SK-N-SH treated with all-trans-retinoic acid at 6 μM for 48 hours (cell line): ENCODE results near the gene BOK.

ENCODE experiments used
- CSDC2 ChIP-seq: fragments of 250-450 bp; sonication (Bioruptor Pico); IDR thresholded peaks from 2 replicates; pipeline ENCODE4 v1.5.0; 2020; ENCODE audit warnings: mild to moderate bottlenecking, moderate library complexity
- OSR1 ChIP-seq: fragments of 250-450 bp; sonication (Bioruptor Pico); IDR thresholded peaks from 2 replicates; pipeline ENCODE4 v1.8.0; 2022; ENCODE audit warnings: moderate library complexity, mild to moderate bottlenecking, inconsistent platforms
- RARB ChIP-seq: fragments of 250-450 bp; sonication (Bioruptor Pico); IDR thresholded peaks from 2 replicates; pipeline ENCODE4 v1.8.0; 2021; ENCODE audit warnings: mild to moderate bottlenecking, moderate library complexity
- ZC3H10 ChIP-seq: fragments of 250-450 bp; sonication (Bioruptor Pico); IDR thresholded peaks from 2 replicates; pipeline ENCODE4 v1.5.1; 2021; ENCODE audit warnings: mild to moderate bottlenecking, moderate library complexity
- ZNF565 ChIP-seq: fragments of 450-650 bp; formaldehyde crosslinking; conservative IDR thresholded peaks from 2 replicates; pipeline ENCODE4 v1.5.0; 2020; ENCODE audit warnings: low read depth, mild to moderate bottlenecking, moderate library complexity
- ZNF70 ChIP-seq: fragments of 450-650 bp; formaldehyde crosslinking; IDR thresholded peaks from 2 replicates; pipeline ENCODE4 v1.5.0; 2020; ENCODE audit warnings: mild to moderate bottlenecking, moderate library complexity
- TF ChIP-seq, protein P1 (sequence below): fragments of 250-450 bp; sonication (Bioruptor Pico); IDR thresholded peaks from 2 replicates; pipeline ENCODE4 v1.8.0; 2020; ENCODE audit warnings: mild to moderate bottlenecking, moderate library complexity, borderline replicate concordance
- TF ChIP-seq, protein P2 (sequence below): fragments of 250-450 bp; sonication (Bioruptor Pico); IDR thresholded peaks from 2 replicates; pipeline ENCODE4 v1.5.1; 2021; ENCODE audit warnings: mild to moderate bottlenecking, moderate library complexity
- TF ChIP-seq, protein P3 (sequence below): fragments of 250-450 bp; sonication (Bioruptor Pico); IDR thresholded peaks from 2 replicates; pipeline ENCODE4 v1.5.1; 2020; ENCODE audit warnings: low read depth, mild to moderate bottlenecking, moderate library complexity

DNA sequence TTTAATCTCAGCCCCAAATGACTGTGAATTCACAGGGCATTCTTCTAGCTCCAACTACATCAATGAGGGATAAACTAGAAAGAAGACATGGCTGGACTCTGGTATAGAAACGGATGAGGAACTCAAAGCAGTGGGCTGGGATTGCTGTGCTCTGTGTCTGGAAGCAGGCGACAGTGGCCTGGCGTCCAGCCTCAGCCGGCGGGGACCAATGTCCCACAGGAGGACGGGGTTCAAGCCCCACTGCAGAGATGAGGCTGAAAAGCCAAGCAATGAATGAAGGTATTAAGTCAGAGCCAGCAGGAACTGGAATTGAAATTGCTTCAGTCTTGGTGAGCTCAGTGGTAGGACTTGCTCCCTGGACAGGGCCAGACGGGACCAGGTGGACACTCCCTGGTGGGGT, 24.3 kb upstream of the BOK start:
- TF ChIP-seq RARB (CRISPR knock-in tag) (no peak), ZNF565 (CRISPR knock-in tag) (no peak), CSDC2 (CRISPR knock-in tag) (no peak), ZC3H10 (CRISPR knock-in tag) (no peak), ZNF70 (no peak), OSR1 (CRISPR knock-in tag) (no peak)
- TF ChIP-seq, protein P1, sequence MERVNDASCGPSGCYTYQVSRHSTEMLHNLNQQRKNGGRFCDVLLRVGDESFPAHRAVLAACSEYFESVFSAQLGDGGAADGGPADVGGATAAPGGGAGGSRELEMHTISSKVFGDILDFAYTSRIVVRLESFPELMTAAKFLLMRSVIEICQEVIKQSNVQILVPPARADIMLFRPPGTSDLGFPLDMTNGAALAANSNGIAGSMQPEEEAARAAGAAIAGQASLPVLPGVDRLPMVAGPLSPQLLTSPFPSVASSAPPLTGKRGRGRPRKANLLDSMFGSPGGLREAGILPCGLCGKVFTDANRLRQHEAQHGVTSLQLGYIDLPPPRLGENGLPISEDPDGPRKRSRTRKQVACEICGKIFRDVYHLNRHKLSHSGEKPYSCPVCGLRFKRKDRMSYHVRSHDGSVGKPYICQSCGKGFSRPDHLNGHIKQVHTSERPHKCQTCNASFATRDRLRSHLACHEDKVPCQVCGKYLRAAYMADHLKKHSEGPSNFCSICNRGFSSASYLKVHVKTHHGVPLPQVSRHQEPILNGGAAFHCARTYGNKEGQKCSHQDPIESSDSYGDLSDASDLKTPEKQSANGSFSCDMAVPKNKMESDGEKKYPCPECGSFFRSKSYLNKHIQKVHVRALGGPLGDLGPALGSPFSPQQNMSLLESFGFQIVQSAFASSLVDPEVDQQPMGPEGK = no peak
- TF ChIP-seq, protein P2, sequence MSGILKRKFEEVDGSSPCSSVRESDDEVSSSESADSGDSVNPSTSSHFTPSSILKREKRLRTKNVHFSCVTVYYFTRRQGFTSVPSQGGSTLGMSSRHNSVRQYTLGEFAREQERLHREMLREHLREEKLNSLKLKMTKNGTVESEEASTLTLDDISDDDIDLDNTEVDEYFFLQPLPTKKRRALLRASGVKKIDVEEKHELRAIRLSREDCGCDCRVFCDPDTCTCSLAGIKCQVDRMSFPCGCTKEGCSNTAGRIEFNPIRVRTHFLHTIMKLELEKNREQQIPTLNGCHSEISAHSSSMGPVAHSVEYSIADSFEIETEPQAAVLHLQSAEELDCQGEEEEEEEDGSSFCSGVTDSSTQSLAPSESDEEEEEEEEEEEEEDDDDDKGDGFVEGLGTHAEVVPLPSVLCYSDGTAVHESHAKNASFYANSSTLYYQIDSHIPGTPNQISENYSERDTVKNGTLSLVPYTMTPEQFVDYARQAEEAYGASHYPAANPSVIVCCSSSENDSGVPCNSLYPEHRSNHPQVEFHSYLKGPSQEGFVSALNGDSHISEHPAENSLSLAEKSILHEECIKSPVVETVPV (CRISPR knock-in tag) = no peak
- TF ChIP-seq, protein P3, sequence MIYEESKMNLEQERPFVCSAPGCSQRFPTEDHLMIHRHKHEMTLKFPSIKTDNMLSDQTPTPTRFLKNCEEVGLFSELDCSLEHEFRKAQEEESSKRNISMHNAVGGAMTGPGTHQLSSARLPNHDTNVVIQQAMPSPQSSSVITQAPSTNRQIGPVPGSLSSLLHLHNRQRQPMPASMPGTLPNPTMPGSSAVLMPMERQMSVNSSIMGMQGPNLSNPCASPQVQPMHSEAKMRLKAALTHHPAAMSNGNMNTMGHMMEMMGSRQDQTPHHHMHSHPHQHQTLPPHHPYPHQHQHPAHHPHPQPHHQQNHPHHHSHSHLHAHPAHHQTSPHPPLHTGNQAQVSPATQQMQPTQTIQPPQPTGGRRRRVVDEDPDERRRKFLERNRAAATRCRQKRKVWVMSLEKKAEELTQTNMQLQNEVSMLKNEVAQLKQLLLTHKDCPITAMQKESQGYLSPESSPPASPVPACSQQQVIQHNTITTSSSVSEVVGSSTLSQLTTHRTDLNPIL (CRISPR knock-in tag) = no peak
